GM21717 (cell line): ENCODE data around the gene ARL10.

Source experiments
- ATAC-seq: cut with Tn5 transposase; IDR thresholded peaks from one replicate; pipeline ENCODE4 v1.9.1; 2021; ENCODE audit warnings: mild to moderate bottlenecking, moderate library complexity; ENCODE audit not compliant: unreplicated experiment

ARL10 gene

GRCh38 chr5:176410486-176411180 lies 45.3 kb downstream of the ARL10 start:
- ATAC-seq, result no peak

- no peak for ATAC-seq
Observed at GRCh38 chr5:176412517-176413254, 47.4 kb downstream of the ARL10 start.

GRCh38 chr5:176413255-176413565 lies 47.9 kb downstream of the ARL10 start:
- no peak for ATAC-seq

GRCh38 chr5:176413709-176414191 lies 48.5 kb downstream of the ARL10 start:
- no peak for ATAC-seq

- no peak for ATAC-seq
Observed at GRCh38 chr5:176414704-176415103, 49.4 kb downstream of the ARL10 start.

GRCh38 chr5:176415240-176415951 lies 50.1 kb downstream of the ARL10 start:
- ATAC-seq, result peak; percentile 17

- peak; percentile 93 for ATAC-seq
Observed at GRCh38 chr5:176415952-176416924, 51.0 kb downstream of the ARL10 start, which contains the start of gene CLTB. TSS of gene CLTB (minus strand) at chr5:176416539. CDS start at chr5:176416363, 176 bp downstream.

- ATAC-seq, result no peak
Observed at GRCh38 chr5:176416965-176417364, 51.7 kb downstream of the ARL10 start.

GRCh38 chr5:176418251-176418650 lies 53.0 kb downstream of the ARL10 start:
- ATAC-seq, result no peak

GRCh38 chr5:176420086-176420485 lies 54.8 kb downstream of the ARL10 start:
- no peak for ATAC-seq

- ATAC-seq, result no peak
Observed at GRCh38 chr5:176420972-176421544, 55.8 kb downstream of the ARL10 start.

- no peak for ATAC-seq
Observed at GRCh38 chr5:176424181-176424580, 58.9 kb downstream of the ARL10 start.

- ATAC-seq, result no peak
Observed at GRCh38 chr5:176425138-176425537, 59.9 kb downstream of the ARL10 start.

- ATAC-seq, result no peak
Observed at GRCh38 chr5:176425791-176426190, 60.5 kb downstream of the ARL10 start.

- ATAC-seq, result no peak
Observed at GRCh38 chr5:176426876-176427275, 61.6 kb downstream of the ARL10 start.

- ATAC-seq, result no peak
Observed at GRCh38 chr5:176427971-176428370, 62.7 kb downstream of the ARL10 start.

GRCh38 chr5:176429972-176430371 lies 64.7 kb downstream of the ARL10 start:
- ATAC-seq, result no peak
